Loucy (cell line): Measurements from ENCODE around the gene HOTAIR.

Experiments used
- EZH2phosphoT487 ChIP-seq: fragments of 200-600 bp; IDR thresholded peaks from 2 replicates; pipeline ENCODE4 v1.6.1; 2018; ENCODE audit warnings: antibody characterized with exemption, mild to moderate bottlenecking, moderate library complexity, borderline replicate concordance
- TF ChIP-seq, protein P1 (sequence below): fragments of 200-600 bp; sonication (generic); conservative IDR thresholded peaks from 2 replicates; pipeline ENCODE4 v1.5.1; 2014; ENCODE audit warnings: mild to moderate bottlenecking, antibody characterized with exemption, low read length

- TF ChIP-seq, protein P1, sequence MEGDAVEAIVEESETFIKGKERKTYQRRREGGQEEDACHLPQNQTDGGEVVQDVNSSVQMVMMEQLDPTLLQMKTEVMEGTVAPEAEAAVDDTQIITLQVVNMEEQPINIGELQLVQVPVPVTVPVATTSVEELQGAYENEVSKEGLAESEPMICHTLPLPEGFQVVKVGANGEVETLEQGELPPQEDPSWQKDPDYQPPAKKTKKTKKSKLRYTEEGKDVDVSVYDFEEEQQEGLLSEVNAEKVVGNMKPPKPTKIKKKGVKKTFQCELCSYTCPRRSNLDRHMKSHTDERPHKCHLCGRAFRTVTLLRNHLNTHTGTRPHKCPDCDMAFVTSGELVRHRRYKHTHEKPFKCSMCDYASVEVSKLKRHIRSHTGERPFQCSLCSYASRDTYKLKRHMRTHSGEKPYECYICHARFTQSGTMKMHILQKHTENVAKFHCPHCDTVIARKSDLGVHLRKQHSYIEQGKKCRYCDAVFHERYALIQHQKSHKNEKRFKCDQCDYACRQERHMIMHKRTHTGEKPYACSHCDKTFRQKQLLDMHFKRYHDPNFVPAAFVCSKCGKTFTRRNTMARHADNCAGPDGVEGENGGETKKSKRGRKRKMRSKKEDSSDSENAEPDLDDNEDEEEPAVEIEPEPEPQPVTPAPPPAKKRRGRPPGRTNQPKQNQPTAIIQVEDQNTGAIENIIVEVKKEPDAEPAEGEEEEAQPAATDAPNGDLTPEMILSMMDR: no peak
- no peak for TF ChIP-seq EZH2phosphoT487
Observed at GRCh38 chr12:54019091-54019811, 44.5 kb upstream of the HOTAIR start.
